H9 (cell line): ENCODE data around the gene EIF4E2. TPM values are rescaled to one million over a fixed set of nuclear protein-coding genes. Genes with fewer than 3 reads are reported as not detected.

Experiments
- DNase-seq: peaks from one replicate; pipeline ENCODE4 v3.0.0-alpha.2; 2017
- H2AFZ ChIP-seq: one replicate; pipeline ENCODE4 v1.6.1; 2013; ENCODE audit warnings: mild to moderate bottlenecking, low read length, control low read depth, moderate library complexity
- H2AK5ac ChIP-seq: 2 replicates; pipeline ENCODE4 v1.6.1; 2013; ENCODE audit warnings: low read length, control low read depth, mixed read lengths; ENCODE audit not compliant: insufficient read length
- H2BK120ac ChIP-seq: one replicate; pipeline ENCODE4 v1.6.1; 2013; ENCODE audit warnings: low read depth, mild to moderate bottlenecking, low read length, control low read depth, inconsistent platforms; ENCODE audit not compliant: poor library complexity, severe bottlenecking
- H2BK12ac ChIP-seq: 2 replicates; pipeline ENCODE4 v1.6.1; 2013; ENCODE audit warnings: low read length, control low read depth, mixed read lengths, low read depth; ENCODE audit not compliant: insufficient read length
- H2BK15ac ChIP-seq: 2 replicates; pipeline ENCODE4 v1.6.1; 2013; ENCODE audit warnings: low read depth, low read length, control low read depth
- H2BK20ac ChIP-seq: one replicate; pipeline ENCODE4 v1.6.1; 2013; ENCODE audit warnings: low read depth, mild to moderate bottlenecking, low read length, control low read depth, inconsistent platforms; ENCODE audit not compliant: poor library complexity, severe bottlenecking
- H2BK5ac ChIP-seq: 2 replicates; pipeline ENCODE4 v1.6.1; 2013; ENCODE audit warnings: low read length, control low read depth, mixed read lengths; ENCODE audit not compliant: insufficient read length
- H3K14ac ChIP-seq: 2 replicates; pipeline ENCODE4 v1.6.1; 2013; ENCODE audit warnings: low read length, control low read depth; ENCODE audit not compliant: insufficient read depth
- H3K18ac ChIP-seq: 2 replicates; pipeline ENCODE4 v1.6.1; 2013; ENCODE audit warnings: low read depth, mild to moderate bottlenecking, mixed read lengths, low read length, control low read depth; ENCODE audit not compliant: insufficient read length
- H3K23ac ChIP-seq: 2 replicates; pipeline ENCODE4 v1.6.1; 2013; ENCODE audit warnings: low read length, control low read depth, mixed read lengths, low read depth; ENCODE audit not compliant: insufficient read length
- H3K23me2 ChIP-seq: 2 replicates; pipeline ENCODE4 v1.6.1; 2013; ENCODE audit warnings: low read depth, mild to moderate bottlenecking, mixed read lengths, low read length, control low read depth; ENCODE audit not compliant: insufficient read length, poor library complexity, severe bottlenecking
- H3K27ac ChIP-seq: 2 replicates; pipeline ENCODE4 v1.5.1; 2013; ENCODE audit warnings: low read length, control low read depth, mixed read lengths, low read depth; ENCODE audit not compliant: insufficient read length
- H3K27me3 ChIP-seq: 2 replicates; pipeline ENCODE4 v1.6.1; 2013; ENCODE audit warnings: low read length, control low read depth, inconsistent platforms; ENCODE audit not compliant: insufficient read depth
- H3K4ac ChIP-seq: 2 replicates; pipeline ENCODE4 v1.6.1; 2013; ENCODE audit warnings: low read depth, mild to moderate bottlenecking, control low read depth, inconsistent platforms, low read length, moderate library complexity
- H3K4me1 ChIP-seq: 2 replicates; pipeline ENCODE4 v1.6.1; 2013; ENCODE audit warnings: low read length, control low read depth, inconsistent platforms; ENCODE audit not compliant: insufficient read depth
- H3K4me2 ChIP-seq: 2 replicates; pipeline ENCODE4 v1.6.1; 2013; ENCODE audit warnings: low read length, control low read depth, mixed read lengths; ENCODE audit not compliant: insufficient read length, insufficient read depth
- H3K56ac ChIP-seq: 2 replicates; pipeline ENCODE4 v1.6.1; 2013; ENCODE audit warnings: low read depth, mild to moderate bottlenecking, mixed read lengths, low read length, control low read depth; ENCODE audit not compliant: insufficient read length
- H3K79me1 ChIP-seq: 2 replicates; pipeline ENCODE4 v1.6.1; 2013; ENCODE audit warnings: low read depth, mild to moderate bottlenecking, moderate library complexity, low read length, control low read depth, inconsistent platforms; ENCODE audit not compliant: insufficient read depth, poor library complexity, severe bottlenecking
- H3K79me2 ChIP-seq: 2 replicates; pipeline ENCODE4 v1.6.1; 2013; ENCODE audit warnings: low read length, control low read depth, inconsistent platforms; ENCODE audit not compliant: insufficient read depth
- H3K9ac ChIP-seq: 2 replicates; pipeline ENCODE4 v1.6.1; 2013; ENCODE audit warnings: low read length, control low read depth, mixed read lengths; ENCODE audit not compliant: insufficient read length; ENCODE audit errors: extremely low read depth
- H3K9me3 ChIP-seq: one replicate; pipeline ENCODE4 v1.6.1; 2013; ENCODE audit warnings: low read depth, low read length, inconsistent platforms; ENCODE audit not compliant: control insufficient read depth
- H3T11ph ChIP-seq: one replicate; pipeline ENCODE4 v1.6.1; 2013; ENCODE audit warnings: mild to moderate bottlenecking, low read length, control low read depth, inconsistent platforms
- H4K20me1 ChIP-seq: one replicate; pipeline ENCODE4 v1.6.1; 2013; ENCODE audit not compliant: control insufficient read depth, insufficient read length, insufficient read depth
- H4K5ac ChIP-seq: 2 replicates; pipeline ENCODE4 v1.6.1; 2013; ENCODE audit warnings: low read depth, mild to moderate bottlenecking, mixed read lengths, low read length, control low read depth; ENCODE audit not compliant: insufficient read length
- H4K8ac ChIP-seq: replicated peaks from 2 replicates; pipeline ENCODE4 v1.6.1; 2013; ENCODE audit warnings: low read length, control low read depth, mixed read lengths, low read depth; ENCODE audit not compliant: insufficient read length
- H4K91ac ChIP-seq: 2 replicates; pipeline ENCODE4 v1.6.1; 2013; ENCODE audit warnings: low read depth, mild to moderate bottlenecking, moderate library complexity, mixed read lengths, low read length, control low read depth; ENCODE audit not compliant: insufficient read length
- H3K27ac Mint-ChIP-seq, 3 experiments: 2 replicates in 2 of 3; 3 replicates in 1 of 3; pipeline ENCODE4 v1.8.0; 2020 to 2021; ENCODE audit warnings: mixed read lengths in 3 of 3, mild to moderate bottlenecking in 1 of 3, moderate library complexity in 1 of 3
- H3K27me3 Mint-ChIP-seq: 2 replicates; pipeline ENCODE4 v1.8.0; 2021; ENCODE audit warnings: low read depth, mild to moderate bottlenecking, moderate library complexity, mixed read lengths
- H3K36me3 Mint-ChIP-seq, 3 experiments: 2 replicates in 2 of 3; 3 replicates in 1 of 3; pipeline ENCODE4 v1.8.0; 2020 to 2021; ENCODE audit warnings: low read depth in 3 of 3, mixed read lengths in 3 of 3; ENCODE audit not compliant: insufficient read depth in 1 of 3
- H3K4me1 Mint-ChIP-seq, 2 experiments: 2 replicates each; pipeline ENCODE4 v1.8.0; 2020; ENCODE audit warnings: mixed read lengths in 2 of 2
- H3K4me3 Mint-ChIP-seq, 2 experiments: 2 replicates in 1 of 2; 3 replicates in 1 of 2; pipeline ENCODE4 v1.8.0; 2020 to 2021; ENCODE audit warnings: mild to moderate bottlenecking in 2 of 2, mixed read lengths in 2 of 2, moderate library complexity in 1 of 2
- H3K9me3 Mint-ChIP-seq, 2 experiments: 2 replicates in 1 of 2; 3 replicates in 1 of 2; pipeline ENCODE4 v1.8.0; 2020; ENCODE audit warnings: mild to moderate bottlenecking in 2 of 2, mixed read lengths in 2 of 2, moderate library complexity in 1 of 2
- CTCF ChIP-seq: fragments of 200-600 bp; sonication (generic); conservative IDR thresholded peaks from 3 replicates; pipeline ENCODE4 v1.8.0; 2021; ENCODE audit warnings: antibody characterized with exemption, mild to moderate bottlenecking
- WGBS: extraction: QIAGEN DNeasy Blood & Tissue Kit; methylation state at CpG from one replicate; pipeline ENCODE4 v1.1.7; 2013; ENCODE audit warnings: missing lambda C conversion rate, low lambda C conversion rate, mixed read lengths; ENCODE audit not compliant: insufficient read length; ENCODE audit errors: extremely low coverage; 5-methylcytosine and 5-hydroxymethylcytosine counted together
- total RNA-seq: library from RNA; stranded (reverse); gene quantifications from 2 replicates; pipeline ENCODE4 v1.2.1, GENCODE V29; 2021

EIF4E2 gene
- total RNA-seq, 1 experiment from 2014 or later: 109 TPM

- no peak overlapping the region for H3K56ac ChIP-seq
- H3K27ac Mint-ChIP-seq: no peak overlapping the region
- H2BK12ac ChIP-seq: no peak overlapping the region
- no peaks in the 10 kb centered on the region for H3K79me1 ChIP-seq
- H2AFZ ChIP-seq: no peak overlapping the region
- no peak overlapping the region for H2BK15ac ChIP-seq
- H4K91ac ChIP-seq: no peak overlapping the region
- H3K36me3 Mint-ChIP-seq: peaks cover 4 to 59% (median 37%) of the 10 kb centered on the region in 3 experiments; a peak in 6 of 7 replicates
- H3K18ac ChIP-seq: no peak overlapping the region
- no peak overlapping the region for H4K5ac ChIP-seq
- no peak overlapping the region for H2BK20ac ChIP-seq
- no peak overlapping the region for H3K4ac ChIP-seq
- H3K23ac ChIP-seq: no peak overlapping the region
- H3K27me3 Mint-ChIP-seq: no peaks in the 10 kb centered on the region
- no peaks in the 10 kb centered on the region for H3K79me2 ChIP-seq
- H3K4me1 ChIP-seq: no peaks in the 10 kb centered on the region
- no peak overlapping the region for H3K14ac ChIP-seq
- H3K4me2 ChIP-seq: no peak overlapping the region
- H3K27me3 ChIP-seq: no peaks in the 10 kb centered on the region
- H2AK5ac ChIP-seq: no peak overlapping the region
- H3K9ac ChIP-seq: no peak overlapping the region
- no CpG with 5 or more reads among the region's 2 CpGs for WGBS
- no peak for DNase-seq
- H3K9me3 ChIP-seq: no peaks in the 10 kb centered on the region
- no peak overlapping the region for H3T11ph ChIP-seq
- no peaks in the 10 kb centered on the region for H3K23me2 ChIP-seq
- no peak overlapping the region for H3K27ac ChIP-seq
- TF ChIP-seq CTCF: no peak
- H3K9me3 Mint-ChIP-seq: no peaks in the 10 kb centered on the region
- no peaks in the 10 kb centered on the region for H3K4me1 Mint-ChIP-seq
- H4K20me1 ChIP-seq: no peaks in the 10 kb centered on the region
- no peak overlapping the region for H2BK120ac ChIP-seq
- H3K4me3 Mint-ChIP-seq: no peak overlapping the region
- no peak overlapping the region for H4K8ac ChIP-seq
- no peak overlapping the region for H2BK5ac ChIP-seq
Observed at GRCh38 chr2:232576995-232577394, 26.5 kb downstream of the EIF4E2 start.
